HTERT RPE-1 (cell line): ENCODE results near the gene TBX21.
"Not testable (repeated sequence)": the region's sequence is repeated elsewhere in the genome, so short reads cannot be mapped to it uniquely, and the experiment has no call there.

Source experiments
- in situ Hi-C: fragments of 300-500 bp; cut with MboI; formaldehyde crosslinking; loops from 4 replicates; pipeline ENCODE4 v1.14.3; 2020; ENCODE audit warnings: low sequenced_read_pairs

The TBX21 gene

DNA sequence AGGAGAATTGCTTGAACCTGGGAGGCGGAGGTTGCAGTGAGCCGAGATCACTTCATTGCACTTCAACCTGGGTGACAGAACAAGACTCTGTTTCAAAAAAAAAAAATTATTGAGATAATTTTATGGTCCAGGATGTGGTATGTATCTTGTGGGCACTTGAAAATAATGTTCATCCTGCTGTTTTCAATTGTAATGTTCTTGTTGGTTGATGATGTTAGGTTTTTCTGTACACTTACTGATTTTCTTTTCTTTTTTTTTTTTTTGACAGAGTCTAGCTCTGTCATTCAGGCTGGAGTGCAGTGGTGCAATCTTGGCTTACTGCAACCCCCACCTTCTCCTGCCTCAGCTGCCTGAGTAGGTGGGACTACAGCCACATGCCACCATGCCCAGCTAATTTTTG lies 29.7 kb downstream of the TBX21 start:
- in situ Hi-C loops: no loop called here

DNA sequence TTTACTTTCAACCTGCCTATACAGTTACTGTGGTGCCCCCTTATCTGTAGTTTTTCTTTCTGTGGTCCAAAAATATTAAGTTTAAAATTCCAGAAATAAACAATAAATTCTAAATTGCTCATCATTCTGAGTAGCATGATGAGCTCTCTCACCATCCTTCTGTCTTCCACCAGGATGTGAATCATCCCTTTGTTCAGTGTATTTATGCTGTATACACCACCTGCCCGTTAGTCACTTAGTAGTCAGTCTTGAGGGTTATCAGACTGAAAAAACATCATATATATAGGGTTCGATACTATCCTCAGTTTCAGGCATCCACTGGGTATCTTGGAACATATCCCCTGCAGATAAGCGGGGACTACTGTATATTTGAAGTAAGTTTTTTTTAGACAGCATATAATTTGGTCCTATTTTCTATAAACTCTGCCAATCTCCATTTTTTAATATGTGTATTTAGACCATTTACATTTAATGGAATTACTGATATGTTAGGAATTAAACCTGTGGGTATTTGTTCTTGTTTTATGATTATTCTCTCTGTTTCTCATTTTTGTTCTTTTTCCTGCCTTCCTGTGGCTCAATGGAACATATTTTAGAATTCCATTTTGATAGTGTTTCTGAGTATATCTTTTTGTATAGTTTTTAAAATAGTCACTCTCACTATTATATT lies 31.0 kb downstream of the TBX21 start:
- in situ Hi-C loops: no loop called here

DNA sequence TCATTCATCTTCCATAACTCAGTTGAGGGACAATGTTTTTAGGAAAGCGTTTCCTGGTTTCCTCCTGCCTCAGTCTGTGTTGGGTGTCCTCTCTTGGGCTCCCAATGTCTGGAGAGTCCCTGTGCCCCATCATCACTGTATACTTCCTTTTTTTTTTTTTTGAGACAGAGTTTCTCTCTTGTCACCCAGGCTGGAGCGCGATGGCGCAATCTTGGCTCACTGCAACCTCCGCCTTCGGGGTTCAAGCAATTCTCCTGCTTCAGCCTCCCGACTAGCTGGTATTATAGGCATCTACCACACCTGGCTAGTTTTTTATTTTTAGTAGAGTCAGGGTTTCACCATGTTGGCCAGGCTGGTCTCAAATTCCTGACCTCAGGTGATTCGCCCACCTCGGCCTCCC lies 40.6 kb downstream of the TBX21 start:
- in situ Hi-C loops: not testable (repeated sequence)

DNA sequence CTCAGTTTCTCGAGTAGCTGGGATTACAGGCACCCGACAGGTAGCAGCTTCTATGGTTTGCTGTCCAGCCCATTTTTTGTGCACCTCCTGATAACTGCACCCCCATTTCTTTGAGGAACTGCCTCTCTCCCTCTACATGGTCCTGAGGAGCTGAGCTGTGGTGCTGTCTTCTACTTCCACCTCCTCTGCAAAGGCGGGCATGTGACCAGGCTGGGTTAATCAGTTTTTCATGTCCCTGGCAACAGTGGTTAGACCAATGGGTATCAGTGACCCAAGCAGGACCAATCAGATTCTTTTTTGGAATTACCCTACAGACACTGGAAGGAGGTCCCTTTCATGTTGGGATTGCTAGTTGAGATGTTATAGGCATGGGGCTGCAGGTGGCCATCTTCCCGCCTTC lies 41.3 kb downstream of the TBX21 start:
- in situ Hi-C loops: no loop called here

DNA sequence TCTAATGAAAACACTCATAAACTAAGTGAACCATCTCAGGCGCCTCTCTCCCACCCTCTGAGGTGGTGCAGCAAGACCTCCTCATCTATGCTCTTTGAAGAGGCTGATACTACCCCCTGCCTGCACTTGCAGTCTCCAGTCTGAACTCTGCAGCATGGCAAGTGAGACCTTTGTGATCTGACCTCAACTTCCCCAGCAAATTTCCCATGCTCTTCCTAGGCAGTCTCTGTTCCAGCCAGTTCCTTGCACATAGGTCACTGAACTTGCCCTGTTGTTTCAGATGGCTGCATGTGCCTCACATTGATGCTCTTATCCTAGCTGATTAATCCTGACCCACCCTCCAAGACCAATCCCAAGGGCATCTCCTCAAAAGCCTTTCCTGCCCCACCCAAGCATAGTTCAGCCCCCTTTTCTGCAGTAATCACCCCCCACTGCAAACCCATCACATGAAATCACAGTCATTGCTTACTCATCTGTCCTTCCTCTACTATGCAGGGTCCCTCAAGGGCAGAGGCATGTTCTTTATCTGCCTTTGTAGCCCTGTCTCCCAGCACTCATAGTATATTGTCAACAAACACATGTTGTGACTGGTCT lies 42.0 kb downstream of the TBX21 start:
- in situ Hi-C loops: no loop called here

DNA sequence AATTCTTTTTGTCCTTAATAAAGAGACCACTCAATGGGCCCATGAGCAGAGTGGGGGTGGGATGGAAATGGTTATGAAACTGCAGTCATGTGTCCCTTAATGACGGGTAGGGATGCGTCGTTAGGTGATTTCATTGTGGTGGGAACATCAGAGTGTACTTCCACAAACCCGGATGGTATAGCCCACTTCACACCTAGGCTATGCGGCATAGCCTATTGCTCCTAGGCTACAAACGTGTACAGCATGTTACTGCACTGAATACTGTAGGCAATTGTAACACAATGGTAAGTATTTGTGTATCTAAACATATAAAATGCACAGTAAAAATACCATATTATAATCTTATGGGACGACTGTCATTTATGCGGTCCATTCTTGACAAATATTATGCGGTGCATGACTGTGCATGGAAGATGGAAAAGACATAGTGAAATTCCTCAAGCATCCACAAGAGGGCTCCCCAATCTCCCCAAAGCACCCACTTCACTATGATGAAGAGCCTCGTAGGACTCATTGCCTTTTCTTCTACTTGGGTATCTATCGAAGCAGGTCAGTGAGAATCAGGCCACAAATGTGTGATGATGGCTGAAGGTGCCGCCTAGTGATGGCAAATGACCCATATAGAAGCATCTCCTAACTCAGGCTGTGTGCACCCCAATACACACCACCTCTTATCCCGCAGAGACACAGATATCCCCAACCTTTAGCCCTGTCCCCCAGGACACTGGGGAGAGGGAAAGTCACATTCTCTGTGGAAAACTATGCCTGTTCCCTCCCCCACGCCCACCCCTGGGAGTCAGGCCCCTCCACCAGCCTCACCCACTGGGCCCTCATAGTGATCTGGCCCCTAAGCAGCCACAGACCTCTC lies 43.5 kb downstream of the TBX21 start:
- in situ Hi-C loops: no loop called here

DNA sequence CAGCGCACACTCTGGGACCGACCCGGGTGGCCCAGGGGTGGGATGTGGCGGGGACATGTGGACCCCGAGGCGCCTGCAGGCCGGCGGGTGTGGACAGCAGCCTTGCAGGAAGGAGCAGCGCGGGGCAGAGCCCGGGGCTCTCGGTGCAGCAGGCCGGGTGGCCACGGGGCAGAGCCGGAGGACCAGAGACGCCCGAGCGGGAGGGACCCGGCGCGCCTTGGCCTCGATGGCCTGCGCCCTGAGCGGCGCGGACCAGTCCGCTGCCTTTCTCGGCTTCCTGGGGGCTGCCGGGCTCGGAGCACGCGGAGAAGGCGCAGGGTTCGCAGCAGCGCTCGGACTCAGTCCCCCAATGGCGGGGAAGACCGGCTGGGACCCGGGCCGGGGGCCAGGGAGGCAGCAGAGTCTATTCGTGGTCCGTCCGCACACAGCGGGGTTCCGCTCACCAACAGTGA lies 45.2 kb downstream of the TBX21 start:
- in situ Hi-C loops: no loop called here

DNA sequence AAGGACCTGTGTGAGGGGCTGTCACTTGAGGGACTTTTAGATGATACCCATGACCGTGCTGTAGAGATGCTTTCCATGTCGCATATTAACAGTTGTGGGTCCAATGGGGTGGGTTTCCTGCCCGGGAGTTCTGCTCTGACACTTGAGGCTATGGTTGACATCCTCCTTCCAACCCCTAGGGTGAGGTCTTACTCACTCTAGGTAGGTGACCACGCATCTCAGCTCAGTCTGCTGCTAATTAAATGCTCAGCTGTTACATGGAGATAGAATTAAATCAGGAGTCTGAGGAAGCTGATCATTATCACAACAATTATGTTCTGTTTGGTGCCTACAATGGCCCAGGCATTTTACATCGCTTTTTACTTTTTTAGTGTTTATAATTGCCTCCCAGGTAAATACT lies 48.4 kb downstream of the TBX21 start:
- in situ Hi-C loops: no loop called here

DNA sequence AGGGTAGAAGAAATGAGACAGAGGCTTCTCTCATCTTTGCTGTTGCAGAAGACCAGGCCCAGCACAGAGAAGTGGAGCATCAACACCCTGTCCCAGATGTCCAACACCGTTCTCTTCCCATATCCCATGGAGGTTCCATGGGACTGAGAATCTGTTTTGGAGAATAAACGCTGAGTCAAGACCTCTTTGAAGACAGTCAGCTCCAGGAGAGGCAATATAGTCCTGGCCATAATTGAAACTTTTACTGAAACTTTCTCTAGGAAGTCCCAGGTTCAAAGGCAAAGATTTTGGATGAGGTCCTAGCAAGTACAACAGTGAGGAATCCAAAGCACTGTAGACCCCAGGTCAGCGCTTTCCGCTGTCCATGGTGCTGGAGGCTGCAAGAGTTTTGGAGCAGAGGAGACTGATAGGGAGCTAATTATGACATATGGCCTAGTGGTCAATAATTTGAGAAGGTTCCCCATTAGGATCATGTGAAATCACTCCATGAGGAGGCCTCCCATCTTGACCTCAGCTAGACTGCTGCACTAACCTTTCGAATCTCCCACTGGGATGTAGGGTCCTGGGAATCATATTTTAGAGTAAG lies 52.6 kb downstream of the TBX21 start:
- in situ Hi-C loops: no loop called here

DNA sequence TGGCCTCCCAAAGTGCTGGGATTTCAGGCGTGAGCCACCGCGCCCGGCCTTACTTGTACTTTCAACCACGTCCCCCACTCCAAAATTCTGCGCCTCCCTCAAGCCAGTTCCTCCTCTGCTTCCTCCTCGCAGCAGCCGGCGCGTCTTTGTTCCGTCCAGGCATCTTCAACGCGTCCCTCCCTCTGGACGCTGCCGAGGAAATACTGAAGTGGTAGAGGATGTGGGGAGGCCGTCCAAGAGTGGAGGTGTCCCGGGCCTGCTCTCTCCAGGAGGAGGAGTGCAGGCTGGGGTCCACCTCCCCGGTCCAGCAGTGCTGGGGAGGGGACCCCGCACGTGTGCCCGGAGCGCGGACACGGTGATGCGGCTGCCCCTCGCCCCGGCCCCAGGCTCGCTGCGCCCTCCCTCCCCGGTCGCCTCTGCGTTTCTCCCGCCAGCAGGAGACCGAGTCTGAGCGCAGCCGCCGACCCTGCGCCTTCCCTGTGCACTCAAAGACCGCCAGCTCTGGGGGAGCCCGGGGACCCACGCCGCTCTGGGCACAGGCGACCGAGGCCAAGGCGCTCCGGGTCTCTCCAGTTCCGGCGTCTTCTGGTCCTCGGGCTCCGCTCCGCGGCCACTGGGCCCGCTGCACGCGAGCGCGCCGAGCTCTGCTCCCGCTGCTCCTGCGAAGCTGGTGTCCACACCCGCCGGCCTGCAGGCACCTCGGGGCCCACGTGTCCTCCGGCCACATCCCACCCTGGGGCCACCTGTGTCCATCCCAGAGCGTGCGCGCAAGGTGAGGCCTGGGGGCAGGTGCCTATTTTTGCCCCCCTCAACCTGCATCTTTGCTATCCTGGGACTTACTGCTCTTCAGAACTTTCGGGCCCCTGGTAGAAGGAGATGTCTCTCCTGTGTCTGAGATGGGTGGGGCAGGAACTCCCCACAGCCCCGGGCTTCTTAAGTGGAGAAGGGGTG lies 56.9 kb downstream of the TBX21 start:
- in situ Hi-C loops: no loop called here

DNA sequence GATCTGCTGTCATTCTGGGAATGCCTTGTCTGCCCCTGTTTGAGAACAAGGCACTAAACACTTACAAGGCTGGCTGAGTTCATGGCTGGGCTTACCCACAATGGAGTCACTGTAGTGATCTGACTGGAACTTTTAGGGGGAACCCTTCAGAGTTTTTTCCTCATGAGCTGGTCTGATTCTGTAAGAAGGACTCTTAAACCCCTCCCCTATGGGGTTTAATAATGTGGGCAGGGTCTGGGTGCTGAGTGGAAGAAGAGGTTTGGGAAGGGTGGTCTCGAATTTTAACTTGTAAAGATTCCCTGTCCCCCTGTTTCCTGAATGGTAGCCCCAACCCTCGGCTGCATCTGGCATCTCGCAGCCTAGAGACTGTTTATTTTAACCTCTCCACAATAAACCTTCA lies 58.0 kb downstream of the TBX21 start:
- in situ Hi-C loops: no loop called here

DNA sequence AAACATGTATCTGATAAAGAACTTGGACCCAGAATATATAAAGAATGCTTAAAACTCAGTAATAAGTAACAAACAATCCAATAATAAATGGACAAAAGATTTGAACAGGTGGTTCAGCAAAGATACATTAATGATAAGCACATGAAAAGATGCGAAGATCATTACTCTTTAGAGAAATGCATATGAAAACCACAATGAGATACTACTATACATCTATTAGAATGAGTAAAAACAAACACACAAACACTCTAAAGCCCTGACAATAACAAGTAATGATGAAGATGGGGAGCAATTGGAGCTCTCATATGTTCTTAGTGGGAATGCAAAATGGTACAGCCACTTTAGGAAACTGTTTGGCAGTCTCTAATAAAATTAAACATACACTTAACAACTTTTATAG lies 59.4 kb downstream of the TBX21 start:
- in situ Hi-C loops: no loop called here

DNA sequence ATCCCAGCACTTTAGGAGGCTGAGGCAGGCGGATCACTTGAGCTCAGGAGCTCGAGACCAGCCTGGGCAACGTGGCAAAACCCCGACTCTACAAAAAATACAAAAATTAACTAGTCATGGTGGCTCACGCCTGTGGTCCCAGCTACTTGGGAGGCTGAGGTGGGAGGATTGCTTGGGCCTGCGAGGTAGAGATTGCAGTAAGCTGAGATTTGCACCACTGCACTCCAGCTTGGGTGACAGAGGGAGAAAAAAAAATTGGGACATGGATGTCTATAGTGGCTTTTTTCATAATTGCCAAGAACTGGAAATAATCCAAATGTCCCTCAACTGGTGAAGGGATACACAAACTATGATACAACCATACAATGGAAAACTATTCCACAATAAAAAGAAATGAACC lies 59.9 kb downstream of the TBX21 start:
- in situ Hi-C loops: no loop called here
